CD4-positive, alpha-beta T cell treated with Interleukin-4 for 4 hours (primary cell): ENCODE measurements around the gene PRELID2.
A peak's percentile ranks its signal among the peaks of the same experiment; 100 is the strongest.
"Not testable (repeated sequence)": the region's sequence is repeated elsewhere in the genome, so short reads cannot be mapped to it uniquely, and the experiment has no call there.

Experiments used
- DNase-seq: peaks from one replicate; pipeline ENCODE4 v3.0.0-alpha.2; 2020

PRELID2 gene

GRCh38 chr5:145838276-145838675 is 3.1 kb upstream of the PRELID2 start:
- DNase-seq: no peak

- not testable (repeated sequence) for DNase-seq
Observed at GRCh38 chr5:145836241-145836640, 1.1 kb upstream of the PRELID2 start.

- no peak for DNase-seq
Observed at GRCh38 chr5:145835848-145836239, 702 bp upstream of the PRELID2 start.

GRCh38 chr5:145834554-145834916 is 607 bp downstream of the PRELID2 start:
- DNase-seq: no peak

- no peak for DNase-seq
Observed at GRCh38 chr5:145833631-145834200, 1.4 kb downstream of the PRELID2 start.

- no peak for DNase-seq
Observed at GRCh38 chr5:145830594-145830993, 4.5 kb downstream of the PRELID2 start.

GRCh38 chr5:145829708-145830361 is 5.3 kb downstream of the PRELID2 start:
- no peak for DNase-seq

GRCh38 chr5:145826895-145827674 is 8.1 kb downstream of the PRELID2 start:
- no peak for DNase-seq

GRCh38 chr5:145825751-145826180 is 9.4 kb downstream of the PRELID2 start:
- peak; percentile 42 for DNase-seq

GRCh38 chr5:145824040-145824439 is 11.1 kb downstream of the PRELID2 start:
- DNase-seq: no peak

- no peak for DNase-seq
Observed at GRCh38 chr5:145818604-145819003, 16.5 kb downstream of the PRELID2 start.

GRCh38 chr5:145812877-145813276 is 22.3 kb downstream of the PRELID2 start:
- no peak for DNase-seq

GRCh38 chr5:145811834-145812625 is 23.1 kb downstream of the PRELID2 start:
- no peak for DNase-seq

- no peak for DNase-seq
Observed at GRCh38 chr5:145806923-145807322, 28.2 kb downstream of the PRELID2 start.

GRCh38 chr5:145805819-145806218 is 29.3 kb downstream of the PRELID2 start:
- DNase-seq: no peak

GRCh38 chr5:145804701-145805100 is 30.4 kb downstream of the PRELID2 start:
- no peak for DNase-seq

GRCh38 chr5:145803112-145804004 is 31.8 kb downstream of the PRELID2 start:
- no peak for DNase-seq

GRCh38 chr5:145801195-145801594 is 33.9 kb downstream of the PRELID2 start:
- DNase-seq: no peak

- DNase-seq: no peak
Observed at GRCh38 chr5:145800181-145800580, 35.0 kb downstream of the PRELID2 start.

- DNase-seq: not testable (repeated sequence)
Observed at GRCh38 chr5:145798503-145798902, 36.6 kb downstream of the PRELID2 start.

GRCh38 chr5:145797336-145797735 is 37.8 kb downstream of the PRELID2 start:
- DNase-seq: no peak

- no peak for DNase-seq
Observed at GRCh38 chr5:145796318-145796717, 38.8 kb downstream of the PRELID2 start.
